ENCODE results near the gene CLUH. TPM values are rescaled to one million over a fixed set of nuclear protein-coding genes. Genes with fewer than 3 reads are reported as not detected.
A peak's percentile ranks its signal among the peaks of the same experiment; 100 is the strongest.
"Not testable (repeated sequence)": the region's sequence is repeated elsewhere in the genome, so short reads cannot be mapped to it uniquely, and the experiment has no call there.

Gene CLUH
- total RNA-seq, 1 experiment from 2014 or later: 52.5 TPM

GRCh38 chr17:2688351-2689342 is 22.9 kb downstream of the CLUH start:
- no peak for DNase-seq (ENCODE audit: low read depth)

- no peak for DNase-seq (ENCODE audit: low read depth)
Measured at GRCh38 chr17:2687074-2687418, 24.5 kb downstream of the CLUH start.

GRCh38 chr17:2685696-2686095 is 25.9 kb downstream of the CLUH start:
- DNase-seq (ENCODE audit: low read depth): no peak

- no peak for DNase-seq (ENCODE audit: low read depth)
Measured at GRCh38 chr17:2684549-2684948, 27.0 kb downstream of the CLUH start.

GRCh38 chr17:2683912-2684311 is 27.7 kb downstream of the CLUH start:
- DNase-seq (ENCODE audit: low read depth): no peak

DNA sequence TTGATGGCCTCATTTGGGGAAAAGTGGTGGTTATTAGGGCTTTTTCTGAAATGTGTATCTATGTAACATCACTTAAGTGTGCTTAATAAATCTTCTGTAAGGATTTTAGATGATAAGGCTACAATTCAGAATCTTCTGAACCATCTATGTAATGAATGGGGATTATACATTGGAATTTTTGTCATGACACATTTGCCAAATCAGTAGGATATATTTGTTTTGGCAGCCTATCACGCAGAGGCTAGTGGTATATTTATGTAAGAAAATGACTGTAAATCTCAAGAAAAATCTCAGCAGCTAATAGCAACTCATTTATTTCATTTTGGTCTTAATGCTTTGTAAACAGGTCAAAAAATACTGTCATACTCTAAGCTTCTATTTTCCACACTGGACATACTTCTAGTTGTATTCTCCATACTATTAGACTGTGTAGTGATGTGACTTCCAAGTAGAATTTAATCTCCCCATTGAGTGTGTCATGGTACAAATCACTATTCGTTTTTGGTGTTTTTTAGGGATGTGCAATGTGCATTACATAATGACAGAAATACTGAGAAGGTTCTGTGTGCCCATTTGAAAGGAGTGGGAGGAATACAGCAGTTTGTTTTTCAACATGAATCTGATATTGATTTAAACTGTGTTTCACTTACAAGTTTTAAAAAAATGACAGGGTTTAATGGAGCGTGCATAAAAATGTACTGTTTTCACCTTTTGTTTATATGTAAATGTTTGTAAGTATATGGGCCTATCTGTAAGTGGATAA is 29.2 kb downstream of the CLUH start:
- no peak for DNase-seq (ENCODE audit: low read depth)

DNA sequence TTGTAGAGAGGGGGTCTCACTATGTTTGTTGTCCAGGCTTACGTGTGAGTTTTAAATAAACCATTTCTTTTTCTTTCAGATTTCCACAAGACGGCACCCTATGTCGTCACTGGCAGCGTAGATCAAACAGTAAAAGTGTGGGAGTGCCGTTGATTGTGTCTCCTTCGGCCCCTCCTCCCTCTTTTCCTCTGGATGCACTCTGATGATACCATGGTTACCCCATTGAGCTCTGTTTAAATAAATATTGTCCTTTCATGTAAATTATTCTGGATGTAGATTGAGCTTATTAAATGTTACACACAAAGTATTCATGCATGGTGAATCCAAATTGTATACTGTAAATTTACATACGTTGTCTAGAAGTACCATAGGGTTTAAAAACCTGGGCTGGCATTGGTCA is 29.9 kb downstream of the CLUH start:
- DNase-seq (ENCODE audit: low read depth): no peak

GRCh38 chr17:2680961-2681360 is 30.6 kb downstream of the CLUH start:
- DNase-seq (ENCODE audit: low read depth): no peak

DNA sequence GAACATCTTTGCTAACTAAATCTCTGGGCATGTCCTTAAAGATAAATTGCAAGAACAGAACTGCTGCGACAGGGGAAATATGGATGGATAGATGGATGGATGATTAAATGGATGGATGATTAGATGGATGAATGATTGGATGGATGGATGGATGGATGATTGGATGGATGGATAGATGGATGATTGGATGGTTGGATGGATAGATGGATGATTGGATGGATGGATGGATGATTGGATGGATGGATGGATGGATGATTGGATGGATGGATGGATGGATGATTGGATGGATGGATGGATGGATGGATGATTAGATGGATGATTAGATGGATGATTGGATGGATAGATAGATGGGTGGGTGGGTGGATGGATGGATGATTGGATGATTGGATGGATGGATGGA is 32.3 kb downstream of the CLUH start:
- not testable (repeated sequence) for DNase-seq (ENCODE audit: low read depth)

DNA sequence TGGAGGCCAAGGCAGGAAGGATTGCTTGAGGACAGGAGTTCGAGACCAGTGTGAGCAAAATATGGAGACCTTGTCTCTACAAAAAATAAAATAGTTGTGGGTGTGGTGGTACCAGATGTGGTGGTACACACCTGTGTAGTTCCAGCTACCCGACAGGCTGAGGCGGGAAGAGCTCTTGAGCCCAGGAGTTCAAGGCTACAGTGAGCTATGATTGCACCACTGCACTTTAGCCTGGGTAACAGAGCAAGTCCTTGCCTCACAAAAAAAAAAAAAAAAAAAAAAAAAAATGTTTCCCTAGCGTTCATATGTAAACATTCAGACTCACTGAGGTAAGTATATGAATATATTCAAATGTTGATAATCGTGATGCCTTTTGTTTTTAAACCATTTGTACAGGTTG is 39.5 kb downstream of the CLUH start:
- no peak for DNase-seq (ENCODE audit: low read depth)

DNA sequence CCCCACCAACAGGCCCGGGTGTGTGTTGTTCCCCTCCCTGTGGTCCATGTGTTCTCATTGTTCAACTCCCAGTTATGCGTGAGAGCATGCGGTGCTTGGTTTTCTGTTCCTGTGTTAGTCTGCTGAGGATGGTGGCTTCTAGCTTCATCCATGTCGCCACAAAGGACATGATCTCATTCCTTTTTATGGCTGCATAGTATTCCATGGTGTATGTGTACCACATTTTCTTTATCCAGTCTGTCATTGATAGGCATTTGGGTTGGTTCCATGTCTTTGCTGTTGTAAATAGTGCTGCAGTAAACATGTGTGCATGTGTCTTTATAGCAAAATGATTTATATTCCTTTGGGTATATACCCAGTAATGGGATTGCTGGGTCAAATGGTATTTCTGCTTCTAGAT is 51.2 kb downstream of the CLUH start:
- DNase-seq (ENCODE audit: low read depth): not testable (repeated sequence)

DNA sequence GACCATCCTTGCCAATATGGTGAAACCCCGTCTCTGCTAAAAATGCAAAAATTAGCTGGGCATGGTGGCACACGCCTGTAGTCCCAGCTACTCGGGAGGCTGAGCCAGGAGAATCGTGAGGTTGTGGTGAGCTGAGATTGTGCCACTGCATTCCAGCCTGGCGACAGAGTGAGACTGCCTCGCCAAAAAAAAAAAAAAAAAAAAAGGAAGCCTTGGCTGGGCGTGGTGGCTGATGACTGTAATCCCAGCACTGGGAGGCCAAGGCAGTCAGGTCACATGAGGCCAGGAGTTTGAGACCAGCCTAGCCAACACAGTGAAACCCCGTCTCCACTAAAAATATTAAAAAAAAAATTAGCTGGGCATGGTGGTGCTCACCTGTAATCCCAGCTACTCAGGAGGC is 52.2 kb downstream of the CLUH start:
- DNase-seq (ENCODE audit: low read depth): peak; percentile 41

GRCh38 chr17:2656283-2656682 is 55.3 kb downstream of the CLUH start:
- no peak for DNase-seq (ENCODE audit: low read depth)

DNA sequence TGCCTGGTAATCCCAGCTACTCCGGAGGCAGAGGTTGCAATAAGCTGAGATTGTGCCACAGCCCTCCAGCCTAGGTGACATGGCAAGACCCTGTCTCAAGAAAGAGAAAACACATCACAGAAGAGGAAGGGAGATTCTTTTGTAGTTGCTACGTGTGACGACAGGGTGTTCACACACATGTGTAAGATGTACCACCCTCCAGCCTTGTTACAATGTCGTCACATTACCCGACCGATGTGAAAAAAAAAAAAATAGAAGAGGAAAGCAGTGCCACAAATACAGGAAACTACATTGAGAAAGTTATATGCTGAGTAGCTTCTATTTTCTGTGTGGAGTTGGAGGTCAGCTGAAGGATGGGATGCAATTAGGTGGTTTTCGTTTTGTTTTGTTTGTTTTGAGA is 56.0 kb downstream of the CLUH start:
- no peak for DNase-seq (ENCODE audit: low read depth)

GRCh38 chr17:2652911-2653310 is 58.7 kb downstream of the CLUH start:
- not testable (repeated sequence) for DNase-seq (ENCODE audit: low read depth)

DNA sequence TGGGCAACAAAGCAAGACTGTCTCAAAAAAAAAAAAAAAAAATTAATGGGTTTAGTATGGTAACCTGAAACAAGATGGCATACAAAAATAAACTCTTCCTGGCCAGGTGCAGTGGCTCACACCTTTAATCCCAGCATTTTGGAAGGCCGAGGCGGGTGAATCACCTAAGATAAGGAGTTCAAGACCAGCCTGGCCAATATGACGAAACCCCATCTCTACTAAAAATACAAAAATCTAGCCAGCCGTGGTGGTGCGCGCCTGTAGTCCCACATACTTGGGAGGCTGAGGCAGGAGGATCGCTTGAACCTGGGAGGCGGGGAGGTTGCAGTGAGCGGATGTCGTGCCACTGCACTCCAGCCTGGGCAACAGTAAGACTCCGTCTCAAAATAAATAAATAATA is 62.4 kb downstream of the CLUH start:
- no peak for DNase-seq (ENCODE audit: low read depth)

GRCh38 chr17:2647957-2648356 is 63.6 kb downstream of the CLUH start:
- DNase-seq (ENCODE audit: low read depth): no peak

- DNase-seq (ENCODE audit: low read depth): no peak
Measured at GRCh38 chr17:2644971-2645370, 66.6 kb downstream of the CLUH start.

Data from LHCN-M2 (cell line).